HepG2 (cell line): Measurements from ENCODE around the gene PRM3. TPM values are rescaled to one million over a fixed set of nuclear protein-coding genes. Genes with fewer than 3 reads are reported as not detected.

Experiments used
- AGO2 ChIP-seq: fragments of 200-400 bp; formaldehyde crosslinking; optimal IDR thresholded peaks from 2 replicates; pipeline ENCODE3; 2017; ENCODE audit warnings: mild to moderate bottlenecking, low read depth, low read length, moderate library complexity
- CHD4 ChIP-seq: fragments of 200-600 bp; sonication (generic); IDR thresholded peaks from 2 replicates; pipeline ENCODE4 v1.7.0; 2017; ENCODE audit warnings: mild to moderate bottlenecking, low read length, borderline replicate concordance
- CREB1 ChIP-seq, 2 experiments: fragments of 450-650 bp in 1 of 2; IDR thresholded peaks; 2 replicates each; pipeline ENCODE4 v1.6.1; 2016 to 2017; ENCODE audit warnings: control low read depth in 1 of 2, mild to moderate bottlenecking in 1 of 2, missing compliant biosample characterization in 1 of 2, missing genetic modification characterization in 1 of 2
- HIC2 ChIP-seq: sonication (generic); formaldehyde crosslinking; IDR thresholded peaks from 2 replicates; pipeline ENCODE4 v1.9.0; 2022; ENCODE audit warnings: low read depth, missing genetic modification reagents
- JUNB ChIP-seq: sonication (generic); formaldehyde crosslinking; IDR thresholded peaks from 2 replicates; pipeline ENCODE4 v1.8.0; 2022; ENCODE audit warnings: missing genetic modification reagents, mild to moderate bottlenecking, borderline replicate concordance
- MXD3 ChIP-seq: IDR thresholded peaks from 2 replicates; pipeline ENCODE4 v1.6.1; 2016; ENCODE audit warnings: mild to moderate bottlenecking, missing biosample characterization, missing genetic modification reagents
- NFIB ChIP-seq: sonication (generic); formaldehyde crosslinking; IDR thresholded peaks from 2 replicates; pipeline ENCODE4 v1.9.0; 2021; ENCODE audit warnings: missing genetic modification reagents, mild to moderate bottlenecking, borderline replicate concordance
- NFKBIZ ChIP-seq: IDR thresholded peaks from 2 replicates; pipeline ENCODE4 v1.6.1; 2018; ENCODE audit warnings: missing genetic modification reagents, missing compliant biosample characterization
- SKI ChIP-seq: fragments of 450-650 bp; IDR thresholded peaks from one replicate; pipeline ENCODE4 v1.6.1; 2018; ENCODE audit warnings: mild to moderate bottlenecking; ENCODE audit not compliant: partially characterized antibody
- ZNF589 ChIP-seq: sonication (generic); formaldehyde crosslinking; conservative IDR thresholded peaks from 2 replicates; pipeline ENCODE4 v1.8.0; 2022; ENCODE audit warnings: mild to moderate bottlenecking, moderate library complexity, missing genetic modification reagents
- ZNF83 ChIP-seq: sonication (generic); formaldehyde crosslinking; IDR thresholded peaks from 2 replicates; pipeline ENCODE4 v1.4.0; 2020; ENCODE audit warnings: missing genetic modification reagents, mild to moderate bottlenecking, borderline replicate concordance
- ZXDC ChIP-seq: sonication (generic); formaldehyde crosslinking; IDR thresholded peaks from 2 replicates; pipeline ENCODE4 v1.5.0; 2020; ENCODE audit warnings: mild to moderate bottlenecking, missing genetic modification reagents
- polyA plus RNA-seq, 8 experiments: library from polyadenylated mRNA; depleted of rRNA in 3 of 8; stranded (reverse) in 7 of 8; unstranded in 1 of 8; fragments of >200 nt; fragmentation: Illumina TruSeq in 4 of 8; extraction: Trizol in 4 of 8; gene quantifications; 2 replicates each; pipeline versions ENCODE4 v1.2.1 to v1.2.3, GENCODE V29; 2011 to 2016; ENCODE audit warnings: low read depth in 4 of 8, missing spikeins in 1 of 8, mixed read lengths in 1 of 8; ENCODE audit not compliant: insufficient read depth in 1 of 8
- total RNA-seq, 5 experiments: library from RNA; depleted of rRNA; stranded (reverse); fragments of >200 nt; fragmentation: Illumina TruSeq; extraction: Trizol; gene quantifications; 2 replicates each; pipeline ENCODE4 v1.2.3, GENCODE V29; 2016; ENCODE audit warnings: low read depth in 1 of 5
- TF ChIP-seq, protein P1 (sequence below): IDR thresholded peaks from 2 replicates; pipeline ENCODE4 v1.6.1; 2012; ENCODE audit warnings: inconsistent platforms
- TF ChIP-seq, protein P2 (sequence below): sonication (generic); formaldehyde crosslinking; IDR thresholded peaks from 2 replicates; pipeline ENCODE4 v1.5.0; 2020; ENCODE audit warnings: mild to moderate bottlenecking, missing genetic modification reagents, borderline replicate concordance

The PRM3 gene
- total and polyA plus RNA-seq, 2 of the 13 experiments (the other 11 are each of a cell fraction or from before 2014, with no cell fraction given) = not detected

DNA sequence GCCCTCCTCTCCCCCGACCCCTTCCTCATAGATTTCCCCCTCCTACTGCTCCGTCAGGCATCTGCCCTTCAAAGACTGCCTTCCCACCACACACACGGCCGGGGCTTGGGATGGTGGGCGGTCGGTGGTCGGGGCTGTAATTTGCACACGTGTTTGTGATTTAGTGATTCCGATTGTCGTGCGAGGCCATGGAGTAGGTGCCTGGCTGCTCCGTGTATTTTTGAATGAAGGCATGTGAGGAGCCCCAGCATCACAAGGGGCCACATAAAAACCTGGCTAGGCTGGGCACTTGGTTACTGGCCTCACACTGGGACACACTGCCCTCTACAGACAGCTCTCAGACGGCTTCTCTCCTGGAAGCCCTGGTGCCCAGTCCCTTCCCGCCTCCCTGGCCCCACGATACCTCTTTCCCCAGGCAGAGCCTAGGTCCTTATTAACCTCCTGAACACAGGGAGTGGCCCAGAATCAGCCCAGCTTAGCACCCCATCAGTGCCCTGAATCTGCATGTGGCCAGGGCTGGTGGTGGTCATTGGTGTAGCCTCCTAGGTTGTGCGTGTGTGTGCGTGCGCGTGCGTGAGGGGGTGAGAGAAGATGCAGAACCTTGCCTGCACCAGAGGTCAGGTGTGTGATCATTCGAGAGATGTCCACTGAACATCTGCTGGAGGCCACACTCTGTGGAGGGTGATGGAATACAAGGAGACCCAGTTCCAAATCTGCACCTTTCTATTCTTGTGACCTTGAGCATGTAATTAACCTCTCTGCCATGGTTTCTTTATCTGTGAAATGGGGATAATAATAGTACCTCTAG, 16.1 kb downstream of the PRM3 start (continued):
- no peak for TF ChIP-seq CREB1 (IDR thresholded peaks at IDR 0.05)
- no peak for TF ChIP-seq CREB1 (CRISPR knock-in tag; IDR thresholded peaks at IDR 0.05)
- no peak for TF ChIP-seq MXD3
- TF ChIP-seq, protein P1, sequence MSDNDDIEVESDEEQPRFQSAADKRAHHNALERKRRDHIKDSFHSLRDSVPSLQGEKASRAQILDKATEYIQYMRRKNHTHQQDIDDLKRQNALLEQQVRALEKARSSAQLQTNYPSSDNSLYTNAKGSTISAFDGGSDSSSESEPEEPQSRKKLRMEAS = peak; percentile 80
- peak; percentile 25 for TF ChIP-seq AGO2
- peak; percentile 87 for TF ChIP-seq HIC2 (CRISPR knock-in tag)
- peak; percentile 29; the same call in 1 of the 2 replicates for TF ChIP-seq NFKBIZ (CRISPR knock-in tag)
- TF ChIP-seq CHD4 = peak; percentile 74; the same call in 1 of the 2 replicates
- peak; percentile 28 for TF ChIP-seq SKI
- peak; percentile 57; the same call in 1 of the 2 replicates for TF ChIP-seq ZXDC (CRISPR knock-in tag)
- peak; percentile 97 for TF ChIP-seq ZNF83
- TF ChIP-seq JUNB (CRISPR knock-in tag) = no peak; the same call in 1 of the 2 replicates
- 0 out of 2 replicates have a peak, but pooled peaks have one; percentile 76 for TF ChIP-seq ZNF589
- TF ChIP-seq, protein P2, sequence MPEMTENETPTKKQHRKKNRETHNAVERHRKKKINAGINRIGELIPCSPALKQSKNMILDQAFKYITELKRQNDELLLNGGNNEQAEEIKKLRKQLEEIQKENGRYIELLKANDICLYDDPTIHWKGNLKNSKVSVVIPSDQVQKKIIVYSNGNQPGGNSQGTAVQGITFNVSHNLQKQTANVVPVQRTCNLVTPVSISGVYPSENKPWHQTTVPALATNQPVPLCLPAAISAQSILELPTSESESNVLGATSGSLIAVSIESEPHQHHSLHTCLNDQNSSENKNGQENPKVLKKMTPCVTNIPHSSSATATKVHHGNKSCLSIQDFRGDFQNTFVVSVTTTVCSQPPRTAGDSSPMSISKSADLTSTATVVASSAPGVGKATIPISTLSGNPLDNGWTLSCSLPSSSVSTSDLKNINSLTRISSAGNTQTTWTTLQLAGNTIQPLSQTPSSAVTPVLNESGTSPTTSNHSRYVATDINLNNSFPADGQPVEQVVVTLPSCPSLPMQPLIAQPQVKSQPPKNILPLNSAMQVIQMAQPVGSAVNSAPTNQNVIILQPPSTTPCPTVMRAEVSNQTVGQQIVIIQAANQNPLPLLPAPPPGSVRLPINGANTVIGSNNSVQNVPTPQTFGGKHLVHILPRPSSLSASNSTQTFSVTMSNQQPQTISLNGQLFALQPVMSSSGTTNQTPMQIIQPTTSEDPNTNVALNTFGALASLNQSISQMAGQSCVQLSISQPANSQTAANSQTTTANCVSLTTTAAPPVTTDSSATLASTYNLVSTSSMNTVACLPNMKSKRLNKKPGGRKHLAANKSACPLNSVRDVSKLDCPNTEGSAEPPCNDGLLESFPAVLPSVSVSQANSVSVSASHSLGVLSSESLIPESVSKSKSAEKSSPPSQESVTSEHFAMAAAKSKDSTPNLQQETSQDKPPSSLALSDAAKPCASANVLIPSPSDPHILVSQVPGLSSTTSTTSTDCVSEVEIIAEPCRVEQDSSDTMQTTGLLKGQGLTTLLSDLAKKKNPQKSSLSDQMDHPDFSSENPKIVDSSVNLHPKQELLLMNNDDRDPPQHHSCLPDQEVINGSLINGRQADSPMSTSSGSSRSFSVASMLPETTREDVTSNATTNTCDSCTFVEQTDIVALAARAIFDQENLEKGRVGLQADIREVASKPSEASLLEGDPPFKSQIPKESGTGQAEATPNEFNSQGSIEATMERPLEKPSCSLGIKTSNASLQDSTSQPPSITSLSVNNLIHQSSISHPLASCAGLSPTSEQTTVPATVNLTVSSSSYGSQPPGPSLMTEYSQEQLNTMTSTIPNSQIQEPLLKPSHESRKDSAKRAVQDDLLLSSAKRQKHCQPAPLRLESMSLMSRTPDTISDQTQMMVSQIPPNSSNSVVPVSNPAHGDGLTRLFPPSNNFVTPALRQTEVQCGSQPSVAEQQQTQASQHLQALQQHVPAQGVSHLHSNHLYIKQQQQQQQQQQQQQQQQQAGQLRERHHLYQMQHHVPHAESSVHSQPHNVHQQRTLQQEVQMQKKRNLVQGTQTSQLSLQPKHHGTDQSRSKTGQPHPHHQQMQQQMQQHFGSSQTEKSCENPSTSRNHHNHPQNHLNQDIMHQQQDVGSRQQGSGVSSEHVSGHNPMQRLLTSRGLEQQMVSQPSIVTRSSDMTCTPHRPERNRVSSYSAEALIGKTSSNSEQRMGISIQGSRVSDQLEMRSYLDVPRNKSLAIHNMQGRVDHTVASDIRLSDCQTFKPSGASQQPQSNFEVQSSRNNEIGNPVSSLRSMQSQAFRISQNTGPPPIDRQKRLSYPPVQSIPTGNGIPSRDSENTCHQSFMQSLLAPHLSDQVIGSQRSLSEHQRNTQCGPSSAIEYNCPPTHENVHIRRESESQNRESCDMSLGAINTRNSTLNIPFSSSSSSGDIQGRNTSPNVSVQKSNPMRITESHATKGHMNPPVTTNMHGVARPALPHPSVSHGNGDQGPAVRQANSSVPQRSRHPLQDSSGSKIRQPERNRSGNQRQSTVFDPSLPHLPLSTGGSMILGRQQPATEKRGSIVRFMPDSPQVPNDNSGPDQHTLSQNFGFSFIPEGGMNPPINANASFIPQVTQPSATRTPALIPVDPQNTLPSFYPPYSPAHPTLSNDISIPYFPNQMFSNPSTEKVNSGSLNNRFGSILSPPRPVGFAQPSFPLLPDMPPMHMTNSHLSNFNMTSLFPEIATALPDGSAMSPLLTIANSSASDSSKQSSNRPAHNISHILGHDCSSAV (CRISPR knock-in tag) = no peak
- 0 out of 2 replicates have a peak, but pooled peaks have one; percentile 12 for TF ChIP-seq NFIB (CRISPR knock-in tag)
